ENCODE measurements around the gene ZDHHC11B.

DNA sequence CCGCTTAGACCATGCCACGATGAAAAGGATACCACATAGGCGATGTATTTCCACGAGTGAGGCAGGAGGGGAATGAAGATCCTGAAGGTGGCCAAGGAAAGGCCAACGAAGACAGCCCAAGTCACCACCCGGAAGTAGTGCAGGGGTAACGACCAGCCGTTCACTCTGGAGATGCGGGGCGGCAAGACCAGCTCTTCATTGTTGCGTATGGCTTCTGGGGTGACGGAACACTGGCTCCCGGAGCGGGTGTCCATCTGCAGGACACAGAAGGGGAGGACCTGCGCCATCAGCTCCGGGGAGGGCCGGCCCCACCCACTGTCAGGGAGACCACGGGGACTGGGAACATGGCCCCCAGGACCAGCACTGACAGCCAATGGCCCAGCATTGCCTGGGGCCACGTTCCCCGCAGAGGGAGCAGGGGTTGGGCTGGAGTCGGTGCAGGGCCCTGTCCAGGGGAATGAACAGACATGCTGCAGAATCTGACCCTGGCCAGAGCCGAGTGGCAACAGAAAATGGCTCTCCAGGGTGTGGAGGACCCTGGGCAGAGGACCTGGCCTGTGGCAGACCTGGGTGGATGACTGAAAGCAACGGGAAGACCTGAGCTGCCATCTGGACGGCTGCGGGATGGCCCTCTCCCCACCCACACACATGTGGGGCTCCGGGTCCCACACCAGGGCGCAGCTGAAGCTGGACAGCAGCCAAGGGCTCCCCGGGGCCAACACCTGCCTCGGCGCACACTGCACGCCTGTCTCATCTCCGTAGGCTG is 17.7 kb downstream of the ZDHHC11B start:
- TF ChIP-seq, protein P1, sequence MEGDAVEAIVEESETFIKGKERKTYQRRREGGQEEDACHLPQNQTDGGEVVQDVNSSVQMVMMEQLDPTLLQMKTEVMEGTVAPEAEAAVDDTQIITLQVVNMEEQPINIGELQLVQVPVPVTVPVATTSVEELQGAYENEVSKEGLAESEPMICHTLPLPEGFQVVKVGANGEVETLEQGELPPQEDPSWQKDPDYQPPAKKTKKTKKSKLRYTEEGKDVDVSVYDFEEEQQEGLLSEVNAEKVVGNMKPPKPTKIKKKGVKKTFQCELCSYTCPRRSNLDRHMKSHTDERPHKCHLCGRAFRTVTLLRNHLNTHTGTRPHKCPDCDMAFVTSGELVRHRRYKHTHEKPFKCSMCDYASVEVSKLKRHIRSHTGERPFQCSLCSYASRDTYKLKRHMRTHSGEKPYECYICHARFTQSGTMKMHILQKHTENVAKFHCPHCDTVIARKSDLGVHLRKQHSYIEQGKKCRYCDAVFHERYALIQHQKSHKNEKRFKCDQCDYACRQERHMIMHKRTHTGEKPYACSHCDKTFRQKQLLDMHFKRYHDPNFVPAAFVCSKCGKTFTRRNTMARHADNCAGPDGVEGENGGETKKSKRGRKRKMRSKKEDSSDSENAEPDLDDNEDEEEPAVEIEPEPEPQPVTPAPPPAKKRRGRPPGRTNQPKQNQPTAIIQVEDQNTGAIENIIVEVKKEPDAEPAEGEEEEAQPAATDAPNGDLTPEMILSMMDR (IDR thresholded peaks at IDR 0.05; ENCODE audit: low read depth, low read length, poor library complexity, severe bottlenecking): no peak
- no peak for TF ChIP-seq EZH2phosphoT487 (IDR thresholded peaks at IDR 0.05; ENCODE audit: borderline replicate concordance, low read length)

Data from DOHH2 (cell line).